Heart left ventricle (tissue), 13 donors: ENCODE data around the gene SEMA6A.

Source experiments
- POLR2A ChIP-seq, 2 donors: fragments of 450-650 bp; IDR thresholded peaks; one replicate each; pipeline ENCODE4 v1.6.1; 2017; ENCODE audit warnings: antibody characterized with exemption in 2 of 2, mild to moderate bottlenecking in 2 of 2, moderate library complexity in 2 of 2
- TF ChIP-seq, protein P1 (sequence below), 12 donors: fragments of 200-600 bp; sonication (generic) in 4 of 12; IDR thresholded peaks; one replicate each; pipeline versions ENCODE4 v1.5.0 to v1.8.0; 2018 to 2022; ENCODE audit warnings: antibody characterized with exemption in 12 of 12, mild to moderate bottlenecking in 5 of 12
- donor health status: ischemic (EF 13 %, LVEDD 7.1; RV severe dilation, severe dysfunction).
- donor health status: DM: no; HTN: yes; CAD: no.
- donor health status: DM: no; HTN: no; CAD: no.
- donor health status: ischemic (EF 25% LVEDD 6.9; RV normal size, moderate dysfunction).
- donor health status: ischemic (EF 25% LVEDD 5.7; RV mildly dilated, moderate dysfunction).
- donor health status: ischemic (EF 35%, LVEDD 5.7; RV mildly dilated, moderate dysfunction).
- donor health status: nonischemic (EF 11% LVEDD 7.7; RV severe dilation, severe dysfunction).
- donor health status: DM: yes; HTN: yes; CAD: no.
- donor health status: PGD.
- donor health status: ischemic (EF 29% LVEDD 5.4; RV normal size, mild dysfunction).
- donor health status: nonischemic (EF 23%, LVEDD 6.1; RV moderate dilation, normal function).

DNA sequence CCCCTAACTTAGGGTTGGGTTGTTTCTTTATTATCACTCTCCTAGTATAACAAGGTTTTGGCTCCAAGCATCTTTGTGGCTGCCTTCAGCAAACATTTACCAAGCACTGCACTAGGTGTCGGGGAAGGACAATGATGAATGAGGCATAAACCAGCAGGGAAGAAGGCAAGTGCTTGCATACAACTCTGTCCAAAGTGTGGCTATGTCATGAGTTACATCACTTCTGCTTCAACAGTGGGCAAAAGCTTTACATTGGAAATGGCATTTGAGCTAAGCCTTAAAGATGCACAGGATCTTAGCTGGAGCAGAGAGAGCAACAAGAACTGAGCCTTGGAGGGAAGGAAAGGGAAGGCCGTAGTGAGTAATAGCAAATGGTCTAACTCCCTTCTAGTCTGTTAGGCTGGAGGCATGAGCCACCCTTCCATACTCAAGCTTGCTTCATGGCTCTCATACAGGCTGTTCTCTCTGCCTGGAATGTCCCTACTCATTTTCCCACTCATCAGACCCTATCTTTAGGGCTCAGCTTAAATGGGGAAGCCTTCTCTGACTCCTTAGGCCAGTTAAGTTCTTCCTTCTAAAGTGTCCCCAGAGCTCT is 121.8 kb downstream of the SEMA6A start:
- TF ChIP-seq POLR2A (IDR thresholded peaks at IDR 0.05), result no peak
- TF ChIP-seq, protein P1, sequence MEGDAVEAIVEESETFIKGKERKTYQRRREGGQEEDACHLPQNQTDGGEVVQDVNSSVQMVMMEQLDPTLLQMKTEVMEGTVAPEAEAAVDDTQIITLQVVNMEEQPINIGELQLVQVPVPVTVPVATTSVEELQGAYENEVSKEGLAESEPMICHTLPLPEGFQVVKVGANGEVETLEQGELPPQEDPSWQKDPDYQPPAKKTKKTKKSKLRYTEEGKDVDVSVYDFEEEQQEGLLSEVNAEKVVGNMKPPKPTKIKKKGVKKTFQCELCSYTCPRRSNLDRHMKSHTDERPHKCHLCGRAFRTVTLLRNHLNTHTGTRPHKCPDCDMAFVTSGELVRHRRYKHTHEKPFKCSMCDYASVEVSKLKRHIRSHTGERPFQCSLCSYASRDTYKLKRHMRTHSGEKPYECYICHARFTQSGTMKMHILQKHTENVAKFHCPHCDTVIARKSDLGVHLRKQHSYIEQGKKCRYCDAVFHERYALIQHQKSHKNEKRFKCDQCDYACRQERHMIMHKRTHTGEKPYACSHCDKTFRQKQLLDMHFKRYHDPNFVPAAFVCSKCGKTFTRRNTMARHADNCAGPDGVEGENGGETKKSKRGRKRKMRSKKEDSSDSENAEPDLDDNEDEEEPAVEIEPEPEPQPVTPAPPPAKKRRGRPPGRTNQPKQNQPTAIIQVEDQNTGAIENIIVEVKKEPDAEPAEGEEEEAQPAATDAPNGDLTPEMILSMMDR (IDR thresholded peaks at IDR 0.05), result no peak
